GM18907 (cell line): ENCODE results near the gene IGSF1.
"Not testable (repeated sequence)": the region's sequence is repeated elsewhere in the genome, so short reads cannot be mapped to it uniquely, and the experiment has no call there.

Source experiments
- ATAC-seq: cut with Tn5 transposase; IDR thresholded peaks from one replicate; pipeline ENCODE4 v1.9.1; 2021; ENCODE audit warnings: mild to moderate bottlenecking, moderate library complexity; ENCODE audit not compliant: unreplicated experiment

Gene IGSF1

GRCh38 chrX:131273011-131273410, 16.1 kb downstream of the IGSF1 start:
- no peak for ATAC-seq

GRCh38 chrX:131271826-131272225, 17.3 kb downstream of the IGSF1 start:
- ATAC-seq, result no peak

DNA sequence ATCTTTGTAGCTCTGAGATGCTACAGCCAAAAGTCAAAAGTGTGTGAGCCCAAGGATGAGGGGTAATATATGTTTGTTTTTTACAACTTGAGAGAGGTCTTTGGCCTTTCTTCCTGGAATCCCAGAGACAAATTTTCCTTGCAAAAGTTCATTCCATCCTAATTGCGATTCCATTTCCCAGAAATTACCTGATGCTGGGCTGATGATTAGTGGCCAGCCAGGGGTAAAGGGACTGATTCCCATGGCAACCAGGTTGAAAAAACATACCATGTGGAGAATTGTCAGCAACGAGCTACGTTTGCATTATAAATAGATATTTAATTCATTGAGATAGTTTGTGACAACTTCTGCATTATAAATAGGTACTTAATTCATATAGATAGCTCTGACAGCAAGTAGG, 17.8 kb downstream of the IGSF1 start:
- ATAC-seq, result no peak

DNA sequence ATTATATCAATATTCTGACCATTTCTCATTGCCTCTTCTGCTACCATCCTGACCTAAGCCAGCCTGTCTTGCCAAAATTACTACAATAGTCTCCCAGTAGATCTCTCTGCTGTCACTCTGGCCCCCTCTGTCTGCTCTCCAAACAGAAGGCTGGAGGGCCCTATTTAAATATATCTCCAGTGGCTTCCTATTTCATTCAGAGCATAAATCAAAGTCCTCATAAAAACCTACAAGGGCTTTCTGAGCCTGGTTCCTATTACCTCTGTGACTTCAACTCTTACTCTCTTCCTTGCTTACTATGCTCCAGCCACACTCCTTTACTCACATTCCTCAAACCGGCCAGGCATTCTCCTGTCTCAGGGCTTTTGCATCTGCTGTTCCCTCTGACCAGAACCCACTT, 19.0 kb downstream of the IGSF1 start:
- ATAC-seq, result no peak

DNA sequence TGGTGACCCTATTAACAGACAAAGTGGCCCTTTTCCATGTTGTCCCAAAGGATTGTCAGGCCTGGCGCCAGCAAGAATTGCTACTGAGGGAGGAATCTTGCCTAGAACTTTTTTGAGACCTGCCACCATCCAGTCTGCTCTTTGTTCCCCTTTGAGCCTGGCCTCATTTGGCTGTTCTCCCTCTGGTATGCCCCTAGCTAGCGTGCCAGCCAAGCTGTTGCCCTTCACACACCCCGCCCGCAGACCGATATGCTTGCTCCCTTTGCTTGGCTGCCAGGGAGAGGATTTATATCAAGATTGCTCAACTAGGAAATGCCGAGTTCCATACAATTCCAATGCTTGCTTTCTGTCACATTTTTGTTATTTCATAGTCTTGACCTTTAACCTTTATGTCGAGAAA, 24.4 kb downstream of the IGSF1 start:
- ATAC-seq, result no peak

GRCh38 chrX:131264053-131264452, 25.1 kb downstream of the IGSF1 start:
- no peak for ATAC-seq

- no peak for ATAC-seq
These were observed 26.1 kb downstream of the IGSF1 start for GRCh38 chrX:131262738-131263679.

DNA sequence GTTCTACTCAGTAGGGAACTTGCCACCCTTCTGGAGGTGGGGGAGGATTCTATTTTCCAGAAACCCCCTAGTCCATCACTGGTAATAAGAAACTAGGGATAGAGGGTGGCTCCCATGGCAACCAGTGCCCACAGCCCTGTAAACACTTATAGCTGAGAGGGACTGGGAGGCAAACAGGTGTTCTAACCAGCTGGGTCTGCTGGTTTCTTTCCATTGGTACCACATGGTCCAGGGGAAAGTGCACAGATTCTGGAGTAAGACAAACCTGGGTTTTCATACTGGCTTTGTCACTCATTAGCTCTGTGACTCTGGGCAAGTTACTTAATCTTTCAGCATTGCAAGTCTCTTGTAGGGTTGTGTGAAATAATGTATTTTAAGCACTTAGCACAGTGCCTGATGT, 26.9 kb downstream of the IGSF1 start:
- ATAC-seq, result no peak

GRCh38 chrX:131257367-131257766, 31.7 kb downstream of the IGSF1 start:
- no peak for ATAC-seq

- ATAC-seq, result not testable (repeated sequence)
These were observed 37.9 kb downstream of the IGSF1 start for GRCh38 chrX:131250984-131251738.

GRCh38 chrX:131239057-131239456, 50.0 kb downstream of the IGSF1 start:
- ATAC-seq, result no peak

- ATAC-seq, result no peak
These were observed 51.7 kb downstream of the IGSF1 start for GRCh38 chrX:131237363-131237762.

- ATAC-seq, result no peak
These were observed 53.1 kb downstream of the IGSF1 start for GRCh38 chrX:131235768-131236545.

- no peak for ATAC-seq
These were observed 61.5 kb downstream of the IGSF1 start for GRCh38 chrX:131227608-131228007.

GRCh38 chrX:131226591-131226990, 62.5 kb downstream of the IGSF1 start:
- ATAC-seq, result no peak

- no peak for ATAC-seq
These were observed 64.0 kb downstream of the IGSF1 start for GRCh38 chrX:131225078-131225477.
